Measurements from ENCODE around the gene SMCO3. TPM values are rescaled to one million over a fixed set of nuclear protein-coding genes. Genes with fewer than 3 reads are reported as not detected.

Gene SMCO3
- total and polyA plus RNA-seq, 2 of the 13 experiments (the other 11 are each of a cell fraction or from before 2014, with no cell fraction given), result 0.29 to 0.42 TPM

GRCh38 chr12:14769969-14770495 lies 44.0 kb downstream of the SMCO3 start (continued):
- TF ChIP-seq POGZ (CRISPR knock-in tag; IDR thresholded peaks at IDR 0.05), result no peak; the same call in none of the 2 replicates
- no peak for TF ChIP-seq NCOR1 (IDR thresholded peaks at IDR 0.05; ENCODE audit: borderline replicate concordance, low read length)
- no peak for TF ChIP-seq ADNP (CRISPR knock-in tag; IDR thresholded peaks at IDR 0.05)
- TF ChIP-seq MIER3 (CRISPR knock-in tag; IDR thresholded peaks at IDR 0.05; ENCODE audit: borderline replicate concordance), result peak; percentile 18; the same call in 1 of the 2 replicates
- no peak; the same call in 1 of the 2 replicates for TF ChIP-seq ZNF44 (CRISPR knock-in tag; IDR thresholded peaks at IDR 0.05)
- 0 out of 2 replicates have a peak, but pooled peaks have one; percentile 13 for TF ChIP-seq ARID5B (CRISPR knock-in tag; IDR thresholded peaks at IDR 0.05)
- 0 out of 2 replicates have a peak, but pooled peaks have one; percentile 24 for TF ChIP-seq ZNF552 (CRISPR knock-in tag; IDR thresholded peaks at IDR 0.05; ENCODE audit: borderline replicate concordance)
- TF ChIP-seq SRY (CRISPR knock-in tag; IDR thresholded peaks at IDR 0.05), result 0 out of 2 replicates have a peak, but pooled peaks have one; percentile 15
- TF ChIP-seq SOX5 (CRISPR knock-in tag; IDR thresholded peaks at IDR 0.05; ENCODE audit: borderline replicate concordance), result 0 out of 2 replicates have a peak, but pooled peaks have one; percentile 5
- no peak for TF ChIP-seq NKX3-1 (CRISPR knock-in tag; IDR thresholded peaks at IDR 0.05)
- 0 out of 4 replicates have a peak, but pooled peaks of 1 of the 2 experiments have one; percentile 4 for TF ChIP-seq REST (IDR thresholded peaks at IDR 0.05; ENCODE audit: borderline replicate concordance in 1 of 2, low read depth in 1 of 2, low read length in 2 of 2)
- no peak for TF ChIP-seq ZNF446 (CRISPR knock-in tag; IDR thresholded peaks at IDR 0.05)
- TF ChIP-seq IKZF4 (CRISPR knock-in tag; IDR thresholded peaks at IDR 0.05; ENCODE audit: borderline replicate concordance, low read depth, not compliant biosample characterization), result no peak
- no peak for TF ChIP-seq ZFP90 (CRISPR knock-in tag; IDR thresholded peaks at IDR 0.05; ENCODE audit: borderline replicate concordance)
- peak; percentile 57; the same call in 1 of the 2 replicates for TF ChIP-seq RXRB (CRISPR knock-in tag; IDR thresholded peaks at IDR 0.05; ENCODE audit: borderline replicate concordance)
- TF ChIP-seq NFATC3 (CRISPR knock-in tag; IDR thresholded peaks at IDR 0.05), result no peak
- no peak for TF ChIP-seq ZNF720 (CRISPR knock-in tag; IDR thresholded peaks at IDR 0.05)
- TF ChIP-seq KLF16 (CRISPR knock-in tag; IDR thresholded peaks at IDR 0.05), result no peak; a peak in 1 of 4 replicates
- TF ChIP-seq E2F2 (CRISPR knock-in tag; IDR thresholded peaks at IDR 0.05; ENCODE audit: borderline replicate concordance), result no peak
- peak; percentile 12; the same call in 1 of the 2 replicates for TF ChIP-seq SIN3A (IDR thresholded peaks at IDR 0.05; ENCODE audit: borderline replicate concordance, low read depth, low read length)
